HCEC 1CT (cell line): ENCODE results near the gene ZNF292.
"Not testable (repeated sequence)": the region's sequence is repeated elsewhere in the genome, so short reads cannot be mapped to it uniquely, and the experiment has no call there.

Source experiments
- DNase-seq: peaks from one replicate; pipeline ENCODE4 v3.0.0-alpha.2; 2017

The ZNF292 gene

DNA sequence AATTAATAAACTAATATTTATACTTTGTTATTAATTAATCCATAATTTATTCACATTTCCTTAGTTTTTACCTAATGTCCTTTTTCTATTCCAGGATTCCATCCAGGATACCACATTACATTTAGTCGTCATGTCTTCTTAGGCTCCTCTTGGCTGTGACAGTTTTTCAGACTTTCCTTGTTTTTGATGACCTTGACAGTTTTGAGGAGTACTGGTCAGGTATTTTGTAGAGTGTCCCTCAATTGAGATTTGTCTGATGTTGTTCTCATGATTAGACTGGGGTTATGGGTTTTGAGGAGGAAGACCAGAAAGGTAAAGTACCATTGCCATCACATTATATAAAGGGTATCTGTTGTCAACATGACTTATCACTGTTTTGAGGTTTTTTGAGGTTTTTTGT lies 67.3 kb downstream of the ZNF292 start:
- DNase-seq: no peak

DNA sequence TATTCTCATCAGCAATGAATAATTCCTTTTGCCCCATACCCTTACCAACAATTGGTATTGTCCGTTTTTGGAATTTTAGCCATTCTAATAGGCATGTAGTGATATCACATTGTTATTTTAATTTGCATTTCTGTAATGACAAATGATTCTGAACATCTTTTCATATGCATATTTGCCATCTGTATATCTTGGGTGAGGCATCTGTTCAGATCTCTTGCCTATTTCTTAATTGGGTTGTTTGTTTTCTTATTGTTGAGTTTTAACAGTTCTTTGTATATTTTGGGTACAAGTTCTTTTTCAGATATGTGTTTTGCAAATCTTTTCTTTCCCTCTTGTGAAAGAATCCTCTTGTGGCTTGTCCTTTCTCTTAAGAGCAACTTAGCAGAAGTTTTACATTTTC lies 69.6 kb downstream of the ZNF292 start:
- DNase-seq: no peak

DNA sequence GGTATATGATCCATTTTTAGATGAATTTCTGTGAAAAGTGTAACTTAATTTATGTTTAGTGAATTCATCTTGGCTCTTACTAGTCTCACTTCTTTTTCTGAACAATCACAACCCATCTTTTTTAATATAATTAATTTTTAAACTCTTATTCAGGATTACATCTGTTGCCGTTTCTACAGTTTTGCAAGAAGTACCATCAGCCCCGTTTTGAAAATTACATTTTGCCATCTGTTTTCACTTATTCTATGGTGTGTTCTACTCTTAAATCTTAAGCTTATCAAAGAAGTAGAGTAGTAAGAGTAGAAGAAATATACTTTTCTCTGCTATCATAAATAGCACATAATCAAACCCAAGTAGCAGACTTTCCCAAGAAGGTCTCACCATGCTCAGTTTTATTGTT lies 70.1 kb downstream of the ZNF292 start:
- DNase-seq: no peak

DNA sequence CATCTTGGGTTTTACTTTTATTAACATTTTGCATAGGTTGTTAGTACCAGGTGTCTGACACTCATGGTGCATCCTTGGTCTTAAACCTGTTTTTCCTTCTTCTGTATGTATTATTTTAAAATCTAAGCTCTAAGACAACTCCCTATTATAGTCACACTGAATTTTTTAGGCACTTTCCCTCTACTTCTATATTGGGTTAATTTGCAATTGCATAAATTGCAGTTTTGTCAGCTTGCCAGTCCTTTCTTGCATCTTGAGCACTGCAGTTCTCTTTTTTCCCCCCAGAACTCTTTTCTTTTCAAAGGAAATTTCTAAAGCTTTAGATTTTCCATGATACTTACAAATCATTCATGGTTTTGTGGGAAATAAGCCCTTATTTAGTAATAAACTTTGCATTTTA lies 70.6 kb downstream of the ZNF292 start:
- DNase-seq: no peak

GRCh38 chr6:87230801-87231200 lies 75.4 kb downstream of the ZNF292 start:
- no peak for DNase-seq

DNA sequence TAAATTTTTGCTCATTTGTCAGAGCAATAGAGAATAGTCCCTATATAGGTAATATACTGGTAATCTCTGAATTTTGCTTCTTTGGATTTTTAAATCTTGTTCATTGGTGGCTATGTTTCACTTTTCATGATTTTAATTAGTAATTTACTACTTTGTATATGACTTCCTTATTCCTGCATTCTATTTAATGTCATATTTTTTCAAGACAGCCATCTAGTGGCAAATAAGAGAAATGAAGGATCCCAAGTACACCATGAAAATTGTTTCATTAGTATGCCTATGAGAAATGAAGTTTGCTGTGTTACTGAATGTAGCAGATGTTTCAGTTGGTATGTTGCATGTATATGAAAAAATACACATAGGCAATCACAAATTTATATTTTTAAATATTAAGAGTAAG lies 82.4 kb downstream of the ZNF292 start:
- peak; percentile 70 for DNase-seq

DNA sequence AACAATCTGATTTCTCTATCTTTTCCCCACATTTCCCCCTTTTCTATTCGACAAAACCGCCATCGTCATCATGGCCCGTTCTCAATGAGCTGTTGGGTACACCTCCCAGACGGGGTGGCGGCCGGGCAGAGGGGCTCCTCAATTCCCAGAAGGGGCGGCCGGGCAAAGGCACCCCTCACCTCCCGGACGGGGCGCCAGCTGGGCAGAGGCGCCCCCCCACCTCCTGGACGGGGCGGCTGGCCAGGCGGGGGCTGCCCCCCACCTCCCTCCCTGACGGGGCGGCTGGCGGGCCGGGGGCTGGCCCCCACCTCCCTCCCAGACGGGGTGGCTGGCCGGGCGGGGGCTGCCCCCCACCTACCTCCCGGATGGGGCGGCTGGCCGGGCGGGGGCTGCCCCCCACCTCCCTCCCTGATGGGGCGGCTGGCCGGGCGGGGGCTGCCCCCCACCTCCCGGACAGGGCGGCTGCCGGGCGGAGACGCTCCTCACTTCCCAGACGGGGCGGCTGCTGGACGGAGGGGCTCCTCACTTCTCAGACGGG lies 83.8 kb downstream of the ZNF292 start:
- not testable (repeated sequence) for DNase-seq

DNA sequence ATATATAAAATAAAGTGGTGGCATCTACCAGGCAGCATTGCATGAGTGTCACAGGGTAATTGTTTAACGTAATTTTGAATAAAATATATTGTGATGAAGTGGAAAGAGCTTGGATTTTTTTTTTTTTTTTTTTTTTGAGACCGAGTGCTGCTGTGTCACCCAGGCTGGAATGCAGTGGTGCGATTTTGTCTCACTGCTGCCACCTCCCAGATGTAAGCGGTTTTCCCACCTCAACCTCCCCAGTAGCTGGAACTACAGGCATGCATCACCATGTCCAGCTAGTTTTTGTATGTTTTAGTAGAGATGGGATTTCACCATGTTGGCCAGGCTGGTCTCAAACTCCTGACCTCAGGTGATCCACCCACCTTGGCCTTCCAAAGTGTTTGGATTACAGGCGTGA lies 85.9 kb downstream of the ZNF292 start:
- no peak for DNase-seq

GRCh38 chr6:87242311-87242710 lies 86.9 kb downstream of the ZNF292 start:
- no peak for DNase-seq

DNA sequence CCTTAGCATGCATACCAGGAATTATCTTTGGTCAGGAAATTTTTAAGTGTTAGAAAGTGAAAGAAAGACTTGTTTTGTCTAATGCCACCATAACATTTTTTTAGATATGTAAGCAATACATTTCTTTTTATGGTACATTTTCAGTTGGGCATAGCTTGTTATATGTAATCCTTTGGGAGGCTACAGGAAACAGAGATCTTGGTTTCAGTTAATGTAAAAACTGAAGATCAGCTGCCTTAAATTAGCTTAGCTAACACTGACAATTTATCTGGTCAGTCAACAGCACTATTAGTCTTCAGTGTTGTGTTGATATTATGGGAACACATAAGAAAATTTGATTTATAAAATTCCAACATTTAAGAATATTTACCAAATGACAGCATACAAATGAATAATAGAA lies 88.4 kb downstream of the ZNF292 start:
- DNase-seq: no peak

GRCh38 chr6:87244380-87244779 lies 89.0 kb downstream of the ZNF292 start:
- no peak for DNase-seq

DNA sequence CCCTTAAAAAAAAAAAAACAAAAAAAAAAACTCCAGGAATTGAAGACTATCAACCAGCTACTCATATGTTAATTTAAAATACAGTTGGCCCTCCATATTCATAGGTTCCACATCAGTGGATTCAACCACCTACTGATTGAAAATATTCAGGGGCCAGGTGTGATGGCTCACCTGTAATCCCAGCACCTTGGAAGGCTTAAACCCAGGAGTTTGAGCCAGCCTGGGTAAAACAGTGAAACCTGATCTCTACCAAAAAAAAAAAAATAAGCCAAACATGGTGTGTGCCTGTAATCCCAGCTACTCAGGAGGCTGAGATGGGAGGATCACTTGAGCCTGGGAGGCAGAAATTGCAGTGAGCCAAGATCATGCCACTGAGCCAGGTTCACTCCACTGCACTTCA lies 94.7 kb downstream of the ZNF292 start:
- no peak for DNase-seq

DNA sequence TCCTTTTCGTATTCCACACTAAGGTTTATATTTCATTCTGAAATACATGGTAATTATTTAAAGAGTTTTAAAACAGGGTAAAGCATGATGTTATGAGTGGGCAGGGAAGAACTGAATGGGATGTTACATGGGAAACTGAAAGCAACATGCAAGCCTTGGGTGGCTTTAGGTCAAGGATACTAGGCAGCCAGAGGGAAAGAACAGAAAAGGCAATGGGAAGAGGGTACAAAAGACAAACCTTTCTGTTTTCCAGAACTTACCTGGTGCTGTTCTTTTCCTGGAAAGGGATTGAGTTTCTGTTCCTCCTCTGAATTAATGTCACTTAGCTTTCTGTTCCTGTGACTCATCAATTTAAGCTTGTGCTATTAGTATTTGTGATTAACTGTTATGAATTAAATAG lies 95.9 kb downstream of the ZNF292 start:
- no peak for DNase-seq

GRCh38 chr6:87251725-87252124 lies 96.4 kb downstream of the ZNF292 start:
- DNase-seq: no peak

DNA sequence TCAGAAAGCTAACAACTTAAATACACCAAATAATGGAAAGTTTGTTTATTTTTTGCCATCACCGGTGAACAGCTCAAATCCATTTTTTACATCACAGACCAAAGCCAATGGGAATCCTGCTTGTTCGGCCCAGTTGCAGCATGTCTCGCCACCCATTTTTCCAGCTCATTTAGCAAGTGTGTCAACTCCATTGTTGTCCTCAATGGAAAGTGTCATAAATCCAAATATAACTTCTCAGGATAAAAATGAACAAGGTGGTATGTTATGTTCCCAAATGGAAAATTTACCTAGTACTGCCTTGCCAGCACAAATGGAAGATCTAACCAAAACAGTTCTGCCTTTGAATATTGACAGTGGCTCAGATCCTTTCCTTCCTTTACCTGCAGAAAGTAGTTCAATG lies 101.7 kb downstream of the ZNF292 start:
- no peak for DNase-seq

DNA sequence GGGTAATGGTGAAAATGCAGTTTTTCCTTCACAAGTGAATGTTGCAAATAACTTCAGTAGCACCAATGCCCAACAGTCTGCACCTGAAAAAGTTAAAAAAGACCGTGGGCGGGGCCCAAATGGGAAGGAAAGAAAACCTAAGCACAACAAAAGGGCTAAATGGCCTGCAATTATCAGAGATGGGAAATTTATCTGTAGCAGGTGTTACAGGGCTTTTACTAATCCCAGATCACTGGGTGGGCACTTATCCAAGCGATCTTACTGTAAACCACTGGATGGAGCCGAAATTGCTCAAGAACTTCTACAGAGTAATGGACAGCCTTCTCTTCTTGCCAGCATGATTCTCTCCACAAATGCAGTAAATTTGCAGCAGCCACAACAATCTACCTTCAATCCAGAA lies 102.2 kb downstream of the ZNF292 start:
- no peak for DNase-seq

GRCh38 chr6:87257975-87258374 lies 102.6 kb downstream of the ZNF292 start:
- no peak for DNase-seq

DNA sequence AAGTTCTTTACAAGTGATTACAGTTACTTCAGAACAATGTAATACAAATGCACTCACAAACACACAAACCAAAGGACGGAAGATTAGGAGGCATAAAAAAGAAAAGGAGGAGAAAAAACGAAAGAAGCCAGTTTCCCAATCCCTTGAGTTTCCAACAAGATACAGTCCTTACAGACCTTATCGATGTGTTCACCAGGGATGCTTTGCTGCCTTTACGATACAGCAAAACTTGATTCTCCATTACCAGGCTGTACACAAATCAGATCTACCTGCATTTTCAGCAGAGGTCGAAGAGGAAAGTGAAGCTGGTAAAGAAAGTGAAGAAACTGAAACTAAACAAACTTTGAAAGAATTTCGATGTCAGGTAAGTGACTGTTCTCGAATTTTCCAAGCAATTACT lies 104.4 kb downstream of the ZNF292 start:
- no peak for DNase-seq

- no peak for DNase-seq
Observed at GRCh38 chr6:87261534-87261933, 106.2 kb downstream of the ZNF292 start.

DNA sequence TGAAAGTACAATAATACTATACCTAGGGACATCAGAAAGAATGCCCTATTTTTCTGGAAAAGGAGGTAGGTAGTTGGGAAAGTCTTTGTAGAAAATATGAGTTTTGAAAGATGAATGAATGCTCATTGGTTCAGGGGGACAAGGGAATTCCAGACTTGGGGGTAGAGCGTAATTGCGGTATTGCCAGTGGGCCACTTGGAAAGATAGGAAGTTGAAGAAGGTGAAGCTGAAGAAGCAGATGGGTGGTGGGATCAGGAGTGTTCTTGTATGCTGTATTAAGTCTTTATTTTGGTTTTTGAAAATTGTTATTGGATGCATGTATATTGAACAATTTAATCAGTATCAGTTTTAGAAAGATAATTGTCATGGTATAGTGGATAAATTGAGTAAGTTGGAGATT lies 109.1 kb downstream of the ZNF292 start:
- DNase-seq: no peak

- DNase-seq: peak; percentile 51
Observed at GRCh38 chr6:87274660-87275274, 119.4 kb downstream of the ZNF292 start.

- DNase-seq: no peak
Observed at GRCh38 chr6:87276624-87277023, 121.3 kb downstream of the ZNF292 start.

DNA sequence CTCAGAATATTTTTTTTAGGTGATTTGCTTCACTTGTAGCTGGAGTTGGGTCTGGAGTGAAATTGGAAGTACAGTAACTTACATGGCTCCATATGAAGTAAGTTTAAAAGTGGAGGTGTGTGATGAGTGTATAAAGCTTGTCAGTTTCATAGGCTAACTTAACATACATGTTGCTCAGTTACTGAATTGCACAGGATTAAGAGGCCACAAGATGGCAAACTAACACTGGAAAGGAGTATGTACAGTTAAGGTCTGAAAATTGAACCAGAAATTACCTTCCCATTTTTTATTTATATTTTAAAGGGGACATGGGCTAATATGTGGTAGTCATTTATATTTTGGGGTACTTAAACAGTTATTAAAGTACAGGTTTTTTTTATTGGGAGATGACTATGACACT lies 121.8 kb downstream of the ZNF292 start:
- no peak for DNase-seq

DNA sequence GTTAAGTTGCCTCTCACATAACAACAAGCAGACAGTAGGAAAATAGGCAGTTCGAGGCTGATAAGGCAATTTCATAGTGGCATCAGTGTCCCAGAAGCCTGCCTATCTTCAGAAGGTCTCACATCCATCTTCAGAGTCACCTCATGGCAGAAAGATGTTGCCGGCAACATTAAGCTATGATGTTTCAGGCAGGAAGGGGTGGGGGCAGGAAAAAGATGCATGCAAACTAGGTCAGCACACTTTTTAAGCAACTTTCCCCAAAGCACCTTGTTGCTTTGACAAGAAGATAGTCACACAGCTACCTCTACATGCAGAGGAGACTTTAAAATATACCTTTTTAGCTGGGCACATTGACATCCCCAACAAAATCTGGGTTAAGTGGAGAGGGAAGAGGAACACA lies 123.8 kb downstream of the ZNF292 start:
- no peak for DNase-seq

- DNase-seq: no peak
Observed at GRCh38 chr6:87281426-87281825, 126.1 kb downstream of the ZNF292 start.

GRCh38 chr6:87282743-87283142 lies 127.4 kb downstream of the ZNF292 start:
- no peak for DNase-seq
